Stimulated activated CD4-positive, alpha-beta T cell treated with anti-CD3 and anti-CD28 coated beads, Interleukin-1b, Interleukin-23, amount 100 ng/mL, for 48 hours (primary cell): ENCODE measurements around the gene GPX4.
"Not testable (repeated sequence)": the region's sequence is repeated elsewhere in the genome, so short reads cannot be mapped to it uniquely, and the experiment has no call there.

ENCODE experiments used
- DNase-seq: peaks from one replicate; pipeline ENCODE4 v3.0.0-alpha.2; 2020

Gene GPX4

DNA sequence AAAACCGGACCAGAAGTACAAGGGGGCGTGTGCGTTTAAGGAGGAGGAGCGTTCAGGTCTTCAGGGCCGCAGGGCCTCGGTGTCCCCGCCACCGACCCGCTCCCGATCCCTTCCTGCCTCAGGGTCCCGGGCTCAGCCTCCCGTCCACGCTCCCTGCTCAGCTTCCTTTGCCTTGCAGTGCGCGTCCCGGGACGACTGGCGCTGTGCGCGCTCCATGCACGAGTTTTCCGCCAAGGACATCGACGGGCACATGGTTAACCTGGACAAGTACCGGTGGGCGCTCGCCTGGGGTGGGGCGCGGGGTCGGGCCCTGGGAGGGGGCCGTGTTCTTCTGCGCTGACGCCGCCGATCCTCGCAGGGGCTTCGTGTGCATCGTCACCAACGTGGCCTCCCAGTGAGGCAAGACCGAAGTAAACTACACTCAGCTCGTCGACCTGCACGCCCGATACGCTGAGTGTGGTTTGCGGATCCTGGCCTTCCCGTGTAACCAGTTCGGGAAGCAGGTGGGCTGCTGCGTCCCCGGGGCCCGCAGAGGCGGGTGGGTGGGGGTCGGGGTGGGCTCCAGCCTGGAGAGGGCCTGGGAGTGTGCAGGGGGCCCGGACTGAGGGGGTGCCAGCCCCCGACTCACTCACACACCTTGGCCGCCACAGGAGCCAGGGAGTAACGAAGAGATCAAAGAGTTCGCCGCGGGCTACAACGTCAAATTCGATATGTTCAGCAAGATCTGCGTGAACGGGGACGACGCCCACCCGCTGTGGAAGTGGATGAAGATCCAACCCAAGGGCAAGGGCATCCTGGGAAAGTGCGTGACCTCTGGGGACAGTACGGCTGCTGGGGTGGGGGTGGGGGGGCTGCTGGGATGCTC, 1.4 kb downstream of the GPX4 start:
- DNase-seq: no peak

DNA sequence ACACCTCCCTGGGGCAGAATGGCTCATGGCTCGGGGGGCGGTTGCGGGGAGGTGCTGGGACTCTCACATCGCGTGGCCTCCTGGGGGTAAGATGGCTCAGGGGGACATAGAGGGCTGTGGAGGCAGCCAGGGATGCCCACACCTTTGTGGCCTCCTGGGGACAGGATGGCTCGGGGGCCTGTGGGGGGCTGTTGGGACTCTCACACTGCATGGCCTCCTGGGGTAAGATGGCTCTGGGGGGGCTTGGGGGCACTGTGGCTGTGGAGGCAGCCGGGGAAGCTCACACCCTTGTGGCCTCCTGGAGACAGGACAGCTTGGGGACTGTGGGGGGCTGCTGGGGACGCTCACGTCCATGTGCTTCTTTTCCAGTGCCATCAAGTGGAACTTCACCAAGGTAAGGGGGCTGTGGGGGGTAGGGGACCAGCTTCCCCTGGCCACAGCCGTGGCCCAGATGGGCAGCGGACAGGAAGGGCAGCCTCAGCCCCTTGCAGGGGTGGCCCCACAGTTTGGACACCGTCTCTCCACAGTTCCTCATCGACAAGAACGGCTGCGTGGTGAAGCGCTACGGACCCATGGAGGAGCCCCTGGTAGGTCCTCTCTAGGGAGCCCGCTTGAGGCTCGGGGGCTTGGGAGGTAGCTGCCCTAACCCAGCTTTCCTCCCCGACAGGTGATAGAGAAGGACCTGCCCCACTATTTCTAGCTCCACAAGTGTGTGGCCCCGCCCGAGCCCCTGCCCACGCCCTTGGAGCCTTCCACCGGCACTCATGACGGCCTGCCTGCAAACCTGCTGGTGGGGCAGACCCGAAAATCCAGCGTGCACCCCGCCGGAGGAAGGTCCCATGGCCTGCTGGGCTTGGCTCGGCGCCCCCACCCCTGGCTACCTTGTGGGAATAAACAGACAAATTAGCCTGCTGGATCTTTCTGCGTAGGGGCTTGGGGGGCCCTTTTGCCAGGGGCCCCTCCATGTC, 2.4 kb downstream of the GPX4 start:
- no peak for DNase-seq

DNA sequence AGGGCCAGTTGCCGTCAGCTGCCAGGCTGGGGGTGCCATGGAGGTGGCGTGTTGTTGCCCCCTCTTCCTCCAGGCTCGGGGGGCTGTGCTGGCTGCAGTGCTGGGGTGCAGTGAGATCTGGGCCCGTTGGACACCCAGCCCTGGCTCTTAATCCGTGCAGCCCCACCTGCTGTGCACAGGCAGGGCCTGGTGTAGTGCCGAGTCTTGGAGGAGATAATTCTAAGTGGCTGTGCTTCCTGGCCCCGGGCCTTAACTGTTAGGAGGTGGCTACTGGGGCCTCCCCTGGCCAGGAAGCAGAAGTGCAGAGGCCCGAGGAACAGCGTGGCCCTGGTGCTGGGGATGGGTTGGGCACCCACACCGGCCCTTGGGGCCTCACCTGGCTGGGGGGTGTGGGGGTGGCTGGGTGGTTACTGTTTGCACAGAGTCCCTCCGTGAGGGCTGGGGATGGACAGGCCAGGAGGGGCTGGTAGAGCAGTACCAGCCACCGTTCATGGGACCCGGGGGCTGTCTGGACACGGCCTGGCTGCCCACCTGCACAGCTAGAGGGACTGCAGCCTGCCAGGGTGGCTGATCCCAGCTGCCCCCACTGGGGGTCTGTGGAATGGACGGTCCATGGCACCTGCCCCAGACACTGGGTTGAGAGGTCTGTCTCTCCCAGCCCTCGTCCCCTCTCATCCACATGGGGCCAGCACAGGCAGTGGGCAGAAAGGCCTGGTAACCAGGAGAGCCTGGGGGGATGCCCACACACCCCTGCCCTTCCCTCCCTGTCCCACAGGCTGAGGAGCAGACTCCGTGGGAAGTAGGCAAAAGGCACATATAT, 3.3 kb downstream of the GPX4 start:
- no peak for DNase-seq

DNA sequence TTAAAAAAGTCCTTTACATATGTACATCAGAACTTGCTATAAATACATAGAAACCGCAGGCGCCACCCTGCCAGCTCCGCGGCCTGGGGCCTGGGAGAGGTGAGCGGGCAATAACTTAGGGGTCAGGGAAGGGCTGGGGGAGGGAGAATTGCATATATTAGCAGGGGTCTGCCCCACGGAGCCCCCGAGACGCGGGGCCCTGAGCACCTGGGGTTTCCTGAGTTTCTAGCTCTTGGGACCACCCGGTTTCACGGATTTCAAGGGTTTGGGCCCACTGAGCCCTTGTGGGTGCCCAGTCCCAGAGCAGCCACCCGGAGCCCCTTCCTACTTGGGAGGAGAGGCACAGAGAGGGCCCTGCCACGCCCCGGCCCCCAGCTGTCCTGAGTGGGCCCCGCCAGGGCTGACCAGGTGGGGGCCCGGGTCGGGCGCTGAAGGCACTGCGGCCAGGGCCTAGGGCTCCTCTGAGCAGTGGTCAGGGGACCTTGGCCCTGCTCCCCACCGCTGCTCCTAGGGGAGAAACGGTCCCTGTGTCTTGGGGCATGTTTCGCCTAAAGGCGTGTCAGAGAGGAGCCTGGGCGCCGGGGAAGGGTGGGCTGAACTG, 4.0 kb downstream of the GPX4 start:
- DNase-seq: no peak

DNA sequence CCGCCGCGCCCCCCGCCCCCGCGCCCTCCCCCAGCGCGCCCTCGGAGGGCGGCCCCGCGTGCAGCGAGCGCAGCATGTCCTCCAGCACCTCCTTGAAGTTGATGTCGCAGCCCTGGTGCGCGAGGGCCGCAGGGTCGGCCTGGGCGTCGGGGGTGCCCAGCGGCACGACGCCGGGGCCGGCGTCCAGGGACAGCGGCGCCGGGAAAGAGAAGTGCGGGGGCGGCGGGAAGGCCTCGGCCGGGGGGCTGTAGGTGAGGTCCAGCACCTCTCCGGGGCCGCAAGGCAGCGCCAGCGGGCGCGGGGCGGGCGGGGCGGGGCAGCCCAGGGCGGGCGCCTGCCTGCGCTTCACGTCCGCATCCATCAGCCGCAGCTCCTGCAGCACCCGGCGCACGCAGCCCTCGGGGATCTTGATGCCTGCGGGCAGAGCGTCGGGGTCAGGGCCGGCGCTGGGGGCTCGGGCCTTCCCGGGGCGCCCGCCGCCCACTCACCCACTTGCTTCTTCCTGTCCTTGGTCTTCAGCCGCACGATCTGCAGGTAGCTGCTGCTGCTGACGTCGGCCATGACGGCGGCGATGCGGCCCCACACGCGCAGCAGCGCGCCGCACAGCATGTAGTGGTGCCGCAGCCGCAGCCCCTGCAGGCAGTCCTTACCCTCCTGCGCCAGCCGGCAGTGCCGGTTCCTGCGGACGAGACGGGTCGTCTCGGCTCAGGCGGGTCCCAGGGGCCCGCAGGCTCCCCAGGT, 4.7 kb downstream of the GPX4 start:
- no peak for DNase-seq

DNA sequence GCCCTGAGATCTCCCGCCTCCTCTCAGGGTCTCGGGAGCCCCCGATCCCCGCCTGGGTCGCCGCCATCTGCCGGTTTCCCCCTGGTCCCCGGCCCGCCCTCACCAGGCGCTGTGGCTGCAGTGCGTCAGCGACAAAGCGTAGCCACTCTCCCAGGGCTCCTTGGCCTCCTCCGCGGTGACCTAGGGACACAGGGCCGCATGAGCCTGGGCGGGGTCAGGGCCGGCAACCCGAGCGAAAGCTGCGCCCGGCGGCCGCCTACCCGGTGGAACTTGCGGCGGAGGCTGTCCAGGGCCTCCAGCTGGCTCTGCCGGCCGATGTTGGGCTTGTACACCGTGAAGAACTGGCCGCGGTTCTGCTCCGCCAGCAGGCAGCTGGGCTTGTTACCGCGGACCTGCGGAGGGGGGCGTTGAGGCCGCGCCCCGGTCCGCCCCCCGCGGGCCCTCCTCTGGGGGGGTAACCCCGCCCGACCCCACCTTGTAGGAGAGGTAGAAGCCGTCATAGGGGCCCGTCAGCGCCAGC, 5.3 kb downstream of the GPX4 start:
- DNase-seq: no peak

DNA sequence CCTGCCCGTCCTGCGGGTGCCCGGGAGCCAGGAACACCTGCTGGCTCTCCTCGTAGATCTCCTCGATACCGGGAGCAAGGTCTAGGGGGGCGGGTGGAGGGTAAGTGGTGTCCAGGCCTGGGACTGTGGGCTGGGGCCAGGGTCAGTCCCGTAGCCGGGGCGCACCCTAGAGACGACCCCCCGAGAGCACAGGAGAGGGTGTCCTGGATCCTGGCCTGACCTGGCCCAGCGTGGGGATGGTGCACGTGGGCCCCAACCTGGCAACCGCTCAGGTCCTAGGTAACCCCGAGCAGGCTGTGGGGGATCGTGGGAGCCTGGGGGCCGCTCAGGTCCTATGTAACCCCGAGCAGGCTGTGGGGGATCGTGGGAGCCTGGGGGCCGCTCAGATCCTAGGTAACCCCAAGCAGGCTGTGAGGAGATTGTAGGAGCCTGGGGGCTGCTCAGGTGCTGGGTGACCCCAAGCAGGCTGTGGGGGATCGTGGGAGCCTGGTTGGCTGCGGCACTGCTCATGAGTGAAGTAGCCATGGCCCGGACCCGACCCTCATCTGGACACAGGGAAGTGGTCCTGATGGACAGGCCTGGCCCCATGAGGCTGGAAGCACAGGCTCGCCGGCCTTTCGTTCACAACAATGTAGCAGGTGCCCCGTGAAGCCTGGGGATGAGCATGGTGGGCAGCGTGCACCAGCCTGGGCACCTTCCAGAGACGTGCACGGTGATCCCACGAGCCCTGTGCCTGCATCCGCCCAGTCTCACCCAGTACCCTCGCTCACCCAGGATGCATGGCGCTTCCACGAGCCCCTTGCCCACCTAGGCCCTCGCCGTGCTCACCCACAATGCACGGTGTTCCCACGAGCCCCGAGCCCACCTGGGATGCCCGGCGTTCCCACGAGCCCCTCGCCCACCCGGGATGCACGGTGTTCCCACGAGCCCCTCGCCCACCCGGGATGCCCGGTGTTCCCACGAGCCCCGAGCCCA, 6.2 kb downstream of the GPX4 start:
- DNase-seq: no peak

DNA sequence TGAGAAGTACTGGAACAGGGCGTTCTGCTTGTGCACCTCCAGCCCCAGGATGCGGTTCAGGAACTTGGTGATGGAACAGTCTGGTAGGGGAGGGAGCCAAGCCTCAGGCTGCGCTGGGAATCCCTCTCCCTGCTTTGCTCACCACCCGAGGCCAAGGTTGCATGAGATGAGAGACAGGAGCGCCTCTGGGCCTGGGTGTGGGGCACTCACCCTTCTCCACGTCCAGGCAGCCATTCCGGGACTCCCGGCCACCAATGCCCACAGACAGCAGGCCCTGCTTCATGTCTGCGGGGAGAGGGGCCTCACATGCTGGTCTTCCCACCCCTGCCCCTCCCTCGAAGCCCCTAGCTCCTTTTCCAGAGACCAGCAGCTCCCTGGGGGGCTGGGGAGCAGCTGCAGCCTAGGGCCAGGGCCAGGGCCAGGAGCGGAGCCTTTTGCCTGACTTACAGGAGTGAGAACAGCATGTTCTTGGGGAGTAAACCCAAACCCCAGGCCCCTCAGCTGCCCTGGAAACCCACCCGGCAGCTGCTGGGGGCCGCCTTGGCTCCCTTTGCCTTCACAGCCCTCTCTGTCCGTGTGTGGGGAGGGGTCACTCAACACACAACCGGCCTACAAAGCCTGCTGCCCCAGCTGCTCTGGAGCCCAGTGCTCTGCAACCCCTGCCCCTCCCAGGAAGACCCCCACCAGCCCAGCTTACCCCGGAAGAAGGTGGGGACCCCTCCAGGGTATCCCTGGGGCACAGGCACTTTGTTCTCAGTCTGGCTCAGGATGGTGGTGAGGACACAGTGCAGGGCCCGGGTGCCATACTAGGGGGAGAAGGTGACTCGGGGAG, 7.2 kb downstream of the GPX4 start:
- no peak for DNase-seq

DNA sequence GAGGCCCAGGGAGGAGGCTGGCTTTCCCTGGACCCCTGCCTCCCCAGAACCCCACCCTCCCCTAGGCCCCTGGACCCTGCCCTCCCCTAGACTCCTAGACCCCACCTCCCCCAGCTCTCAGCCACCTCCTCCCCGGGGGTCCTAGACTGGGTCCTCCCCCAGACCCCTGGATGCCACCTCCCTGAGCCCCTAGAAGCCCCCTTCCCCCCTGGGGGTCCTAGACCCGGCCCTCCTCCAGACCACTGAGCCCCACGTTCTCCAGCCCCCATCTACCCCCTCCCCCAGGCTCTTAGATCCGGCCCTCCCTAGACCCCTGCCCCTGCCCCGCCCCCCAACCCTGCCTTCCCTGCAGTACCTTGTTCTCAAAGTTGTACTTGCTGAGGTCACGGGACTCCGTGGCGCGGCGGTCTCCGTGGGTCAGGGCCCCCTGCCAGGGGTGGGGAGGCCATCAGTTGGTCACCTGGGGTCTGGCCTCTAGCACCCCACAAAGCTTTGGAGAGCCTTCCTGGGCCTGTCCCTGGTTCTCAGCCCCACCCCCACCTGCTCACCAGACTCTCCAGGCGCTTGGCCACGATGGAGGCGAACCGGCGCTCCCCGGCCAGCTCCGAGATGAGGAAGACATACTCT, 8.0 kb downstream of the GPX4 start:
- DNase-seq: no peak

DNA sequence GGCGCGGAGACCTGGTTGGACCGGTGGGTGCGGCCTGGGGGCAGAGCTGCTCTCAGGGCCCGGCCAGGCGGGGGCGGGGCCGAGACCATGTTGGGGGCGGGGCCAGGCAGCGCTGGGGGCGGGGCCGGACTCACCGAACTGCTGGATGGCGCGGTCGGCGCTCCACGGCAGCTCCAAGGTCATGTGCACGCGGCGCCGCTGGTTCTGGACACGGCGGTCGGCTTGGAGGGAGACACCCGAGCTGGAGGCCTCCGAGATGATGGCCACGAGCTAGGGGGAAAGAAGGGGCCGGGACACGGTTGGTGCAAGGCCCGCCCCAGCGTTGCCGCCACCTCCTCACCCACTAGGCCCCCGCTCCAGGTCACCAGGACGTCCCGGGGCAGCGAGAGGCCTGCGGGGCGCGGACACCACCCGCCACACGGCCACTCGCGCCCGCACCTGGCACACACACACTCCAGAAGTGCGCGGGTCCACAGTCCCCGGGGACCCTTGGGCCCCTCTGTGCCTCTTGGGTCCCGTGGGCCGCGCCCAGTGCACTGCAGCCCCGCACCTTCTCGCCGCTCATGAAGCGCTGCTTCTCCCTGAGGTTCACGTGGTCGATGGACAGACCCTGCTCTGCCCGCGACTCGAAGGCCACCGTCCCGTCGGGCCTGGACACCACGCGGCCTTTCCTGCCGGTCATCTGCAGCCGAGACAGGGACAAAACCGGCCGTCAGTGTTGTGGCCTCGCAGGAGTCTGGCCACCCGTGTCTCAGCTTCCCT, 8.7 kb downstream of the GPX4 start:
- DNase-seq: no peak

DNA sequence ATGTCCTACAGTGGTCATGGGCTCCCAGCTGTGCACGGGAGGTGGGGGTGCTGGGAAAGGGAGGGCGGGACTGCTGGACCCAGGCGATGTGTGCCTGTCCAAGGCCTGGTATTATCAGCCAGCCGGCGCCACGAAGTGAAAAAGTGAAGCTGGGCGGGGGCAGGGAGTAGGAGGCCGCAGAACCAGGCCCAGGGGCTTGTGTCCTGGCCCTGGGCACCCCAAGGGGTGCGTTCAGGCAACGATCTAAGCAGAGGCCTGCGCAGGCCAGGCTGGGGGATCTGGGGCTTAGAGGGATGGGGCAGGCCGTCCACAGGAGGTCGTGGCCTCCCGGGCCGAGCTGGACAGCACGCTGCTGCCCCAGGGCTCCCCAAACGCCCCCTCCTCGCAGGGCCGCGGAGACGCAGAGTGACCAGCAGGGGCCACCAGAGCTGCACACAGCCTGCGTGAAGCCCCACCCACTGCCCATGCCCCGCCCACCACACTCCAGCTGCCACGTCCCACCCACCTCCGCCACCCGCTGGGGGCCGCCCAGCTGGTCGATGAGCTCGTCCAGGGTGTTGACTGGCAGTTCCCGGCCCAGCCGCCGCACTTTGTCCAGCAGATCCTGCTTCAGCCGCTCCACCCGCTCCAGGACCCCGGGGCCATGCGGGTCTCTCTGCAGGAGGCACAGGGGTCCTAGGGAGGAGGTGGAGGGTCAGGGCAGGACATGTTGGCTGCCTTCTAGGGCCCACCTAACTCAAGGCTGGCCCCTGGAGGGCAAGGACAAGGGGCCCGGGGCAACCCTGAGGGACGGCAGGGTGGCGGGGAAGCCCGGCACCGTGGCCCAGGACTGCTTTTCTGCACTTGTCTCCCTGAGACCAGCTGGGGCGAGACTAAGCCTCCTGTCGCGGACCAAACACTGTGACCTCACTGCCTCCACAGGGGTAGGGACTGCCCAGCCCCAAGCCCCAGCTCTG, 9.5 kb downstream of the GPX4 start:
- DNase-seq: peak; percentile 81

DNA sequence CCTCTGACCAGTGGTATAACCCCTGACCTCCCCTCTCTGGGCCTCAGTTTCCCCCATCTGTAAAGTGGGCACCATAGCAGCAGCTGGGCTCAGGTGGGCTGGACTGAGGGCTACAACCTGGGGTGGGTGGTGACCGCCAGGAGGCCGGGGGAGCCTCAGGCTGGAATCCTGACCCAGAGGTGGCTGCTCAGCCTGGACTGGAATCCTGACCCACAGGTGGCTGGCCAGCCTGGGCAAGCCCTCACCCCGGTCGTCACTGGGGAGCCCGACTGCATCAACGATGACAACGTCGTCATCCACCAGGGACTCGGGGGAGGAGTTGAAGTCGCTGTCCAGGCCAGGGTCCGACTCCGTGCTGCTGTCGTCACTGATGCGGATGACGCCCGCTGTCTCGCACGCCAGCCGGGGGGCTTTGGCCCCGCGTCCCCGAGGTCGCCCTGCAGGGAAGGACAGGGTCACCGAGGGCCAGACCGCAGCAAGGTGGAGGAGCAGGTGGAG, 10.2 kb downstream of the GPX4 start:
- no peak for DNase-seq

DNA sequence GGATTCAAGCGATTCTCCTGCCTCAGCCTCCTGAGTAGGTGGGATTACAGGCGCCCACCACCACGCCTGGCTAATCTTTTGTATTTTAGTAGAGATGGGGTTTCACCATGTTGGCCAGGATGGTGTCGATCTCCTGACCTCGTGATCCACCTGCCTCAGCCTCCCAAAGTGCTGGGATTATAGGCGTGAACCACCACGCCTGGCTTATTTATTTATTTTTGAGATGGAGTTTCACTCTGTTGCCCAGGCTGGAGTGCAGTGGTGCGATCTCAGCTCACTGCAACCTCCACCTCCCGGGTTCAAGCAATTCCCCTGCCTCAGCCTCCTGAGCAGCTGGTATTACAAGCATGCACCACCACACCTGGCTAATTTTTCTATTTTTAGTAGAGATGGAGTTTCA, 10.9 kb downstream of the GPX4 start:
- not testable (repeated sequence) for DNase-seq

DNA sequence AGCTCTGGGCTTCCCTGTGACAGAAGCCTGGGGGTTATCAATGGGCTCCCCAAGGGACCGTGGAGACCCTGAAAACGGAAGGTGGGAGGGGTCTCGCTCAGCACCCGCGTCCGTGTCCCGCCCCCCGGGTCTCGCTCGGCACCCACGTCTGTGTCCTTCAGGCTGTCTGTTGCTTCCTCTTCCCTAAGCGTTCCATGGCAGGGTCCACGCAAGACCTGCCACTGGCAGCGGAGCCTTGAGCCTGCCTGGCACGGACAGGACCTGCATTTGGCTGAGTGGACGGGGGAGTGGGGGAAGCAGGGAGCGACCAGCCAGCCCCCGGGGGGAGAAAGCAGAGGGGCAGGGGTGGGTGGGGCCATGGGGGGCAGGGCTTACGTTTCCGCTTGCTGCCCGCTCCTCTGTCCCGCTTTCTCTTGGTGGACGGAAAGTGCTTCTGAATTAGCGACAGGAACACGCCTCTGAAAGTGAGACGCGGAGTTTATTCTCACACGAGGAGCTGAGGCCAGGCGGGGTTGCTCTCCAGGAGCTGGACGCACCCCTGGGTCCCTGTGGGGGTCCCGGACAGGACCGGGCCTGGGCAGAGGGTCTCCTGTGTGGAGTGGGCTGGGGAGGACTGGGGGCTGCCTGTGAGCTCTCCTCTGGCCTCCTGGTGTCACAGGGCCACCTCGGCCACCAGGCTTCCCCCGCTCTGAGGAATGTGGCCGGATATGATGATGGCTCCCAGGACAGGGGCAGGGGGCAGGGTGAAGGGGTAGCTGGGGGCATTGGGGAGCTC, 12.0 kb downstream of the GPX4 start:
- DNase-seq: no peak

DNA sequence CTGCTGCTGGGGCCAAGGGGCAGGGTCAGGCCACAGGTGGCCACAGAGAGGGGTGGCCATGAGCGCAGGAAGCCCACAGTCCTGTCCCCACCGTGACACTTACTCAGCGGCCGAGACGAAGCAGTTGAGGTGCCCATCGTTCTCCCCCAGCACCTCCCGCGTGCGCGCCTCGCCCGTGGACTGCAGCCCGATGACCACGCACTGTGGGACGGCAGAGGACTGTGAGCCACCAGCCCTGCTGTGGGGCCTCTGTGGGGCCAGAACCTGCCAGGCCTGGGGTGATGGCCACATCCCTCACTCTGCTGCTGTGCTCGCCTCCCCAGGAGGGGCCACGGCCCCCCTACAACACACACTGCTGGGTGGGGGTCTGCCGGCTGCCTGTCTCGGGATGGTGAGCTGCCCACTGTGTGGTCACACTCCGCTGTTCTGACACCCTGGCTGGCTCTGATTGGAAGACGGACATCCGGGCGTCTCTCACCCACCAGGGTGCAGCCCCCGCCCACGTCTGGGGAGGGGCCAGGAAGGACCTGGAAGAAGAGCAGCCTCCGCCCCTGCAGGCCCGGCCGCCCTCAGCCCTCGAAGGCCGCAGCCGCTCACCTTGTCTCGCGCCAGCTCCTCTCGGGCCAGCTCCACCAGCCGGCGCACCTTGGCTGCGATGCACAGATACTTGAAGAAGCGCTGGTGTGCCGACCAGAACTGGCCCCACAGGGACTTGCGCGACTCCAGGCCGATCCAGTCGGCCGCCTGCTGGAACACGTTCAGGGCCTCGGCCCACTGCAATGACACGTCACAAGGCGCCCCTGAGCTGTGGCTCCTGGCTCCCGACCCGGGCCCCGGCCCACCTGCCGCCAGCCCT, 13.2 kb downstream of the GPX4 start:
- DNase-seq: no peak
